ENCODE data around the gene DENND1B. TPM values are rescaled to one million over a fixed set of nuclear protein-coding genes. Genes with fewer than 3 reads are reported as not detected.

DENND1B gene
- total RNA-seq, 1 experiment from 2014 or later = 9.6 TPM

- H3K9me3 ChIP-seq (ENCODE audit: control insufficient read depth in 1 of 2, insufficient read depth in 1 of 2, low read depth in 1 of 2, low read length in 2 of 2) = no peaks in the 10 kb centered on the region
- H3K27ac ChIP-seq (ENCODE audit: low read depth, low read length) = no peak overlapping the region
- H3K4me2 ChIP-seq (ENCODE audit: low read length) = no peak overlapping the region
- no peaks in the 10 kb centered on the region for H3K27me3 ChIP-seq (ENCODE audit: insufficient read depth, low read length)
- H4K20me1 ChIP-seq (ENCODE audit: insufficient read depth) = no peaks in the 10 kb centered on the region
- H3K79me2 ChIP-seq (ENCODE audit: insufficient read depth, low read length) = no peaks in the 10 kb centered on the region
- BruUV-seq (replicated peaks) = no TSS peak
- CTCF ChIA-PET = no interaction called here
- H3K9ac ChIP-seq (ENCODE audit: low read length) = no peak overlapping the region
- H3K4me3 ChIP-seq (replicated peaks in 1 of 2; ENCODE audit: low read depth in 1 of 2, low read length in 2 of 2) = no peak overlapping the region
- TF ChIP-seq EZH2 (IDR thresholded peaks at IDR 0.05) = no peak
- TF ChIP-seq MAX (IDR thresholded peaks at IDR 0.05) = no peak
- no peak for TF ChIP-seq POLR2AphosphoS5 (IDR thresholded peaks at IDR 0.05; ENCODE audit: low read depth, low read length)
- TF ChIP-seq CBX3 (IDR thresholded peaks at IDR 0.05; ENCODE audit: low read depth) = no peak
- TF ChIP-seq YY1 (IDR thresholded peaks at IDR 0.05; ENCODE audit: extremely low read depth, insufficient replicate concordance, low read depth, low read length) = no peak
- no peak for TF ChIP-seq POLR2A (IDR thresholded peaks at IDR 0.05; ENCODE audit: borderline replicate concordance, extremely low read depth, insufficient read depth, insufficient read length)
- no peak for TF ChIP-seq RAD21 (IDR thresholded peaks at IDR 0.05; ENCODE audit: low read depth)
- TF ChIP-seq ZNF274 (IDR thresholded peaks at IDR 0.05; ENCODE audit: low read depth, low read length) = no peak
- H2AFZ ChIP-seq (ENCODE audit: low read depth, low read length, poor library complexity, severe bottlenecking) = no peak overlapping the region
- RAD21 ChIA-PET (ENCODE audit: low non-redundant PET in 1 of 2, low total read pairs in 2 of 2, uncharacterized antibody in 2 of 2, unreplicated experiment in 2 of 2) = no interaction called here
- no peaks in the 10 kb centered on the region for H3K4me1 ChIP-seq (ENCODE audit: control insufficient read depth in 1 of 2, insufficient read depth in 2 of 2, low read length in 2 of 2)
- ATAC-seq (no peak), DNase-seq (ENCODE audit: low read depth, low spot score) (no peak)
- POLR2A ChIA-PET = no interaction called here
- H3K36me3 ChIP-seq (ENCODE audit: control insufficient read depth in 1 of 2, insufficient read depth in 2 of 2, low read length in 2 of 2) = no peaks in the 10 kb centered on the region
- no peaks in the 10 kb centered on the region for H3K9me2 ChIP-seq (ENCODE audit: insufficient read depth)
- intact Hi-C loops (cut with micrococcal nuclease) = no loop called here
These were observed 37.4 kb downstream of the DENND1B start for GRCh38 chr1:197737916-197738315.

GRCh38 chr1:197736685-197737084, 38.6 kb downstream of the DENND1B start:
- BruUV-seq (replicated peaks) = no TSS peak
- POLR2A ChIA-PET = no interaction called here
- TF ChIP-seq POLR2AphosphoS5 (IDR thresholded peaks at IDR 0.05; ENCODE audit: low read depth, low read length) (no peak), SIN3A (IDR thresholded peaks at IDR 0.05; ENCODE audit: low read depth) (no peak), REST (IDR thresholded peaks at IDR 0.05; ENCODE audit: low read depth) (no peak), EGR1 (IDR thresholded peaks at IDR 0.05; ENCODE audit: low read depth) (no peak), CBX3 (IDR thresholded peaks at IDR 0.05; ENCODE audit: low read depth) (no peak), ZNF274 (IDR thresholded peaks at IDR 0.05; ENCODE audit: low read depth, low read length) (no peak), FOSL1 (IDR thresholded peaks at IDR 0.05; ENCODE audit: low read depth) (no peak), EZH2 (IDR thresholded peaks at IDR 0.05) (no peak), ELF1 (IDR thresholded peaks at IDR 0.05; ENCODE audit: borderline replicate concordance, low read depth) (no peak), TCF7L2 (IDR thresholded peaks at IDR 0.05; ENCODE audit: borderline replicate concordance, extremely low read depth, insufficient read depth, insufficient read length) (no peak), ATF3 (IDR thresholded peaks at IDR 0.05) (no peak)
- TF ChIP-seq, protein P1, sequence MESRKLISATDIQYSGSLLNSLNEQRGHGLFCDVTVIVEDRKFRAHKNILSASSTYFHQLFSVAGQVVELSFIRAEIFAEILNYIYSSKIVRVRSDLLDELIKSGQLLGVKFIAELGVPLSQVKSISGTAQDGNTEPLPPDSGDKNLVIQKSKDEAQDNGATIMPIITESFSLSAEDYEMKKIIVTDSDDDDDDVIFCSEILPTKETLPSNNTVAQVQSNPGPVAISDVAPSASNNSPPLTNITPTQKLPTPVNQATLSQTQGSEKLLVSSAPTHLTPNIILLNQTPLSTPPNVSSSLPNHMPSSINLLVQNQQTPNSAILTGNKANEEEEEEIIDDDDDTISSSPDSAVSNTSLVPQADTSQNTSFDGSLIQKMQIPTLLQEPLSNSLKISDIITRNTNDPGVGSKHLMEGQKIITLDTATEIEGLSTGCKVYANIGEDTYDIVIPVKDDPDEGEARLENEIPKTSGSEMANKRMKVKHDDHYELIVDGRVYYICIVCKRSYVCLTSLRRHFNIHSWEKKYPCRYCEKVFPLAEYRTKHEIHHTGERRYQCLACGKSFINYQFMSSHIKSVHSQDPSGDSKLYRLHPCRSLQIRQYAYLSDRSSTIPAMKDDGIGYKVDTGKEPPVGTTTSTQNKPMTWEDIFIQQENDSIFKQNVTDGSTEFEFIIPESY (IDR thresholded peaks at IDR 0.05; ENCODE audit: extremely low read depth, insufficient replicate concordance, low read length) = no peak

More at GRCh38 chr1:197736685-197737084, 38.6 kb downstream of the DENND1B start:
- ChIA-PET RAD21 (ENCODE audit: low non-redundant PET in 1 of 2, low total read pairs in 2 of 2, uncharacterized antibody in 2 of 2, unreplicated experiment in 2 of 2) (no interaction called here), CTCF (no interaction called here)
- Histone ChIP-seq H3K9ac (ENCODE audit: low read length) (no peak overlapping the region), H3K36me3 (ENCODE audit: control insufficient read depth in 1 of 2, insufficient read depth in 2 of 2, low read length in 2 of 2) (no peaks in the 10 kb centered on the region), H3K27ac (ENCODE audit: low read depth, low read length) (no peak overlapping the region), H3K4me1 (ENCODE audit: control insufficient read depth in 1 of 2, insufficient read depth in 2 of 2, low read length in 2 of 2) (no peaks in the 10 kb centered on the region), H3K9me2 (ENCODE audit: insufficient read depth) (no peaks in the 10 kb centered on the region), H3K27me3 (ENCODE audit: insufficient read depth, low read length) (no peaks in the 10 kb centered on the region), H4K20me1 (ENCODE audit: insufficient read depth) (no peaks in the 10 kb centered on the region), H2AFZ (ENCODE audit: low read depth, low read length, poor library complexity, severe bottlenecking) (no peak overlapping the region), H3K4me3 (replicated peaks in 1 of 2; ENCODE audit: low read depth in 1 of 2, low read length in 2 of 2) (no peak overlapping the region), H3K9me3 (ENCODE audit: control insufficient read depth in 1 of 2, insufficient read depth in 1 of 2, low read depth in 1 of 2, low read length in 2 of 2) (no peaks in the 10 kb centered on the region), H3K4me2 (ENCODE audit: low read length) (no peak overlapping the region), H3K79me2 (ENCODE audit: insufficient read depth, low read length) (no peaks in the 10 kb centered on the region)
- DNase-seq (ENCODE audit: low read depth, low spot score) (no peak), ATAC-seq (no peak)
- intact Hi-C loops (cut with micrococcal nuclease) = no loop called here

All from HCT116 (cell line).